Kidney (tissue), 14 donors: Measurements from ENCODE around the gene CD164. TPM values are rescaled to one million over a fixed set of nuclear protein-coding genes. Genes with fewer than 3 reads are reported as not detected.

Experiments
- DNase-seq, 5 donors: peaks; one replicate each; pipeline ENCODE4 v3.0.0-alpha.2; 2013 to 2020
- FAIRE-seq: peaks from 2 replicates; lab custom pipeline; 2012; peaks lifted over from hg19 to GRCh38; lab: Jason Lieb, UNC
- H3K27ac ChIP-seq, 2 donors: one replicate each; pipeline ENCODE4 v1.7.0; 2013; ENCODE audit warnings: low read depth in 2 of 2, low read length in 2 of 2, inconsistent platforms in 1 of 2
- H3K27me3 ChIP-seq: one replicate; pipeline ENCODE4 v1.7.1; 2013; ENCODE audit warnings: low read length, inconsistent platforms; ENCODE audit not compliant: control insufficient read depth, insufficient read depth
- H3K36me3 ChIP-seq, 3 donors: one replicate each; pipeline versions ENCODE4 v1.7.0 to v1.7.1; 2013; ENCODE audit warnings: low read length in 3 of 3, control low read depth in 1 of 3, inconsistent platforms in 1 of 3; ENCODE audit not compliant: insufficient read depth in 3 of 3, control insufficient read depth in 2 of 3
- H3K4me1 ChIP-seq, 3 donors: one replicate each; pipeline versions ENCODE4 v1.7.0 to v1.7.1; 2013; ENCODE audit warnings: low read length in 3 of 3, inconsistent platforms in 1 of 3, low read depth in 1 of 3; ENCODE audit not compliant: control insufficient read depth in 2 of 3, insufficient read depth in 2 of 3
- H3K4me3 ChIP-seq, 3 donors: one replicate each; pipeline versions ENCODE4 v1.7.0 to v1.8.1; 2013; ENCODE audit warnings: low read length in 3 of 3, control low read depth in 1 of 3, inconsistent platforms in 1 of 3
- H3K9ac ChIP-seq, 3 donors: one replicate each; pipeline versions ENCODE4 v1.7.0 to v1.7.1; 2013; ENCODE audit warnings: low read length in 3 of 3, control low read depth in 1 of 3, inconsistent platforms in 1 of 3
- H3K9me3 ChIP-seq, 3 donors: one replicate each; pipeline versions ENCODE4 v1.7.0 to v1.7.1; 2013; ENCODE audit warnings: low read length in 3 of 3, control low read depth in 1 of 3, inconsistent platforms in 1 of 3; ENCODE audit not compliant: control insufficient read depth in 2 of 3, insufficient read depth in 1 of 3
- CTCF ChIP-seq: IDR thresholded peaks from 3 replicates; pipeline ENCODE4 v1.5.1; 2012; ENCODE audit warnings: mild to moderate bottlenecking, moderate library complexity, borderline replicate concordance; ENCODE audit not compliant: insufficient read depth; ENCODE audit errors: extremely low read depth
- intact Hi-C: fragments of 100-400 bp; cut with DNase I; formaldehyde crosslinking; loops from one replicate; pipeline ENCODE4 v1.11.1; 2022
- polyA plus RNA-seq: library from polyadenylated mRNA; stranded (reverse); fragments of 350-450 nt; fragmentation: Illumina TruSeq; extraction: RNeasy Lipid Tissue Mini Kit (QIAGEN cat#74804); gene quantifications from one replicate; pipeline ENCODE4 v1.2.3, GENCODE V29; 2014; ENCODE audit warnings: low read depth, low replicate concordance; ENCODE audit not compliant: insufficient read depth
- total RNA-seq: library from RNA; stranded (reverse); fragmentation: NEBNext Ultra II Directional; extraction: Animal tissue kit (Norgen Biotek cat#: 25700); gene quantifications from one replicate; pipeline ENCODE4 v1.2.1, GENCODE V29; 2021
- donor health status: control.
- donor health status: control.
- donor health status: control.
- donor health status: control.
- donor health status: control.
- donor health status: DM: yes; HTN: yes; CAD: no.
- donor health status: Normal renal cell carcinoma (clear cell type).

CD164 gene
- total and polyA plus RNA-seq, 2 donors from 2014 or later = 205 to 267 TPM

- no peaks in the 10 kb centered on the region for H3K27me3 ChIP-seq
- no peak overlapping the region for H3K4me3 ChIP-seq
- no peaks in the 10 kb centered on the region for H3K9me3 ChIP-seq
- no peak for TF ChIP-seq CTCF
- H3K4me1 ChIP-seq = no peaks in the 10 kb centered on the region
- H3K36me3 ChIP-seq = no peaks in the 10 kb centered on the region
- intact Hi-C loops = no loop called here
- DNase-seq (no peak), FAIRE-seq (no peak)
- no peak overlapping the region for H3K27ac ChIP-seq
- no peak overlapping the region for H3K9ac ChIP-seq
These were observed 11.1 kb upstream of the CD164 start for GRCh38 chr6:109393157-109393885.

- Histone ChIP-seq H3K9me3 (no peaks in the 10 kb centered on the region), H3K36me3 (no peaks in the 10 kb centered on the region), H3K4me1 (no peaks in the 10 kb centered on the region), H3K27me3 (no peaks in the 10 kb centered on the region), H3K9ac (no peak overlapping the region), H3K27ac (no peak overlapping the region), H3K4me3 (no peak overlapping the region)
- no peak for DNase-seq
- TF ChIP-seq CTCF = no peak
- no peak for FAIRE-seq
- intact Hi-C loops = loop anchor here (10.0 kb wide), 1 partner anchor 205 kb away; no protein-coding TSS in a partner anchor
These were observed 7.5 kb upstream of the CD164 start for GRCh38 chr6:109389650-109390274.

GRCh38 chr6:109388265-109388664 is 6.0 kb upstream of the CD164 start:
- intact Hi-C loops = loop anchor here (10.0 kb wide), 1 partner anchor 203 kb away; no protein-coding TSS in a partner anchor
- no peak overlapping the region for H3K27ac ChIP-seq
- peaks cover 0 to 4% (median 3%) of the 10 kb centered on the region in 3 donors for H3K4me1 ChIP-seq
- no peak overlapping the region for H3K4me3 ChIP-seq
- no peaks in the 10 kb centered on the region for H3K9me3 ChIP-seq
- FAIRE-seq (no peak), DNase-seq (no peak)
- H3K9ac ChIP-seq = no peak overlapping the region
- TF ChIP-seq CTCF = no peak
- no peaks in the 10 kb centered on the region for H3K27me3 ChIP-seq
- H3K36me3 ChIP-seq = no peaks in the 10 kb centered on the region
